WTC11 (cell line): ENCODE measurements around the gene BTBD7. TPM values are rescaled to one million over a fixed set of nuclear protein-coding genes. Genes with fewer than 3 reads are reported as not detected.
"Not testable (repeated sequence)": the region's sequence is repeated elsewhere in the genome, so short reads cannot be mapped to it uniquely, and the experiment has no call there.

ENCODE experiments used
- ATAC-seq: fragments of 200-7000 bp; cut with Tn5 transposase; 2 replicates; pipeline ENCODE4 v1.10.0; 2021; ENCODE audit warnings: mild to moderate bottlenecking, moderate library complexity
- CTCF ChIA-PET: fragments of 300-600 bp; sonication (Branson Sonifier 250); formaldehyde crosslinking; loops from one replicate; lab custom pipeline; 2021; ENCODE audit warnings: antibody characterized with exemption; lab: Charles Lee
- POLR2A ChIA-PET: fragments of 350-600 bp; sonication (Branson Sonifier 250); formaldehyde crosslinking; loops from one replicate; lab custom pipeline; 2021; ENCODE audit warnings: antibody characterized with exemption; lab: Charles Lee
- DNase-seq: peaks from one replicate; pipeline ENCODE4 v3.0.0; 2021; ENCODE audit warnings: low spot score
- H3K27ac Mint-ChIP-seq: 2 replicates; pipeline ENCODE4 v1.8.0; 2021; ENCODE audit warnings: mixed read lengths
- H3K27me3 Mint-ChIP-seq: 2 replicates; pipeline ENCODE4 v1.8.0; 2021; ENCODE audit warnings: low read depth, mild to moderate bottlenecking, moderate library complexity, mixed read lengths
- H3K36me3 Mint-ChIP-seq: 2 replicates; pipeline ENCODE4 v1.8.0; 2021; ENCODE audit warnings: mixed read lengths
- H3K4me1 Mint-ChIP-seq: 2 replicates; pipeline ENCODE4 v1.8.0; 2022; ENCODE audit warnings: mixed read lengths
- H3K4me3 Mint-ChIP-seq: 2 replicates; pipeline ENCODE4 v1.8.0; 2021; ENCODE audit warnings: mild to moderate bottlenecking, moderate library complexity, mixed read lengths
- H3K9me3 Mint-ChIP-seq: 2 replicates; pipeline ENCODE4 v1.8.0; 2021; ENCODE audit warnings: mixed read lengths
- CBFB ChIP-seq: sonication (generic); formaldehyde crosslinking; IDR thresholded peaks from 2 replicates; pipeline ENCODE4 v1.8.1; 2022; ENCODE audit warnings: mild to moderate bottlenecking, low read depth, missing genetic modification reagents
- CREM ChIP-seq: sonication (generic); formaldehyde crosslinking; IDR thresholded peaks from 2 replicates; pipeline ENCODE4 v1.8.1; 2022; ENCODE audit warnings: mild to moderate bottlenecking, missing genetic modification reagents, moderate library complexity
- E2F4 ChIP-seq: sonication (generic); formaldehyde crosslinking; IDR thresholded peaks from 2 replicates; pipeline ENCODE4 v1.8.1; 2022; ENCODE audit warnings: low read depth, mild to moderate bottlenecking, moderate library complexity, missing genetic modification reagents, borderline replicate concordance
- ELF4 ChIP-seq: sonication (generic); formaldehyde crosslinking; IDR thresholded peaks from 2 replicates; pipeline ENCODE4 v1.8.1; 2022; ENCODE audit warnings: low read depth, mild to moderate bottlenecking, moderate library complexity, missing genetic modification reagents
- ESRRA ChIP-seq: sonication (generic); formaldehyde crosslinking; IDR thresholded peaks from 2 replicates; pipeline ENCODE4 v1.8.1; 2022; ENCODE audit warnings: mild to moderate bottlenecking, missing genetic modification reagents, borderline replicate concordance
- FOXJ3 ChIP-seq: sonication (generic); formaldehyde crosslinking; IDR thresholded peaks from 2 replicates; pipeline ENCODE4 v1.9.0; 2021; ENCODE audit warnings: missing genetic modification reagents, mild to moderate bottlenecking, borderline replicate concordance
- HMGA2 ChIP-seq: fragments of 250-450 bp; sonication (Bioruptor Pico); IDR thresholded peaks from 2 replicates; pipeline ENCODE4 v1.4.0; 2021; ENCODE audit warnings: mild to moderate bottlenecking, moderate library complexity
- KAT7 ChIP-seq: sonication (generic); formaldehyde crosslinking; IDR thresholded peaks from 2 replicates; pipeline ENCODE4 v1.8.1; 2023; ENCODE audit warnings: missing genetic modification reagents, mild to moderate bottlenecking, borderline replicate concordance
- NFATC4 ChIP-seq: fragments of 250-450 bp; sonication (Bioruptor Pico); IDR thresholded peaks from 2 replicates; pipeline ENCODE4 v1.9.0; 2021; ENCODE audit warnings: mild to moderate bottlenecking
- NR2C2 ChIP-seq: sonication (generic); formaldehyde crosslinking; IDR thresholded peaks from 2 replicates; pipeline ENCODE4 v1.8.0; 2022; ENCODE audit warnings: mild to moderate bottlenecking, missing genetic modification reagents
- NR3C1 ChIP-seq: sonication (generic); formaldehyde crosslinking; conservative IDR thresholded peaks from 2 replicates; pipeline ENCODE4 v1.8.1; 2023; ENCODE audit warnings: low read depth, mild to moderate bottlenecking, missing genetic modification reagents
- PRRX2 ChIP-seq: fragments of 250-450 bp; sonication (Bioruptor Pico); IDR thresholded peaks from 2 replicates; pipeline ENCODE4 v1.8.0; 2021; ENCODE audit warnings: mild to moderate bottlenecking
- SMAD3 ChIP-seq: sonication (generic); formaldehyde crosslinking; IDR thresholded peaks from 2 replicates; pipeline ENCODE4 v1.8.0; 2022; ENCODE audit warnings: missing genetic modification reagents, mild to moderate bottlenecking, borderline replicate concordance
- SP1 ChIP-seq: sonication (generic); formaldehyde crosslinking; conservative IDR thresholded peaks from 2 replicates; pipeline ENCODE4 v1.8.1; 2022; ENCODE audit warnings: missing genetic modification reagents
- TEAD1 ChIP-seq: sonication (generic); formaldehyde crosslinking; IDR thresholded peaks from 2 replicates; pipeline ENCODE4 v1.8.0; 2022; ENCODE audit warnings: mild to moderate bottlenecking, missing genetic modification reagents
- ZNF138 ChIP-seq: sonication (generic); formaldehyde crosslinking; conservative IDR thresholded peaks from 2 replicates; pipeline ENCODE4 v1.8.1; 2022; ENCODE audit warnings: mild to moderate bottlenecking, moderate library complexity, missing genetic modification reagents
- ZNF263 ChIP-seq: sonication (generic); formaldehyde crosslinking; IDR thresholded peaks from 2 replicates; pipeline ENCODE4 v1.8.1; 2022; ENCODE audit warnings: low read depth, mild to moderate bottlenecking, moderate library complexity, missing genetic modification reagents
- ZNF281 ChIP-seq: sonication (generic); formaldehyde crosslinking; IDR thresholded peaks from 2 replicates; pipeline ENCODE4 v1.8.0; 2023; ENCODE audit warnings: mild to moderate bottlenecking, missing genetic modification reagents
- ZNF423 ChIP-seq: fragments of 250-450 bp; sonication (Bioruptor Pico); IDR thresholded peaks from 2 replicates; pipeline ENCODE4 v2.1.2; 2022; ENCODE audit warnings: mild to moderate bottlenecking, moderate library complexity
- ZNF512 ChIP-seq: sonication (generic); formaldehyde crosslinking; IDR thresholded peaks from 2 replicates; pipeline ENCODE4 v1.8.1; 2022; ENCODE audit warnings: missing genetic modification reagents, borderline replicate concordance
- total RNA-seq: library from RNA; stranded (reverse); gene quantifications from 3 replicates; pipeline ENCODE4 v1.2.3, GENCODE V29; 2021

The BTBD7 gene
- total RNA-seq, 1 experiment from 2014 or later, result 34.1 TPM

- Mint-ChIP-seq H3K27me3 (no peaks in the 10 kb centered on the region), H3K27ac (no peak overlapping the region)
- ChIA-PET CTCF (interaction anchor here (0.5 kb wide), 1 partner anchor 242 kb away, joined by 4 read pairs; no protein-coding TSS in a partner anchor), POLR2A (no interaction called here)
- TF ChIP-seq FOXJ3 (CRISPR knock-in tag) (no peak), ESRRA (CRISPR knock-in tag) (no peak)
- TF ChIP-seq, all 79 proteins: peak for 0
- DNase-seq, result no peak
- H3K9me3 Mint-ChIP-seq, result peaks cover 11% of the 10 kb centered on the region; the same call in 1 of the 2 replicates
- no peak overlapping the region for H3K4me3 Mint-ChIP-seq
- no peak for ATAC-seq
- H3K36me3 Mint-ChIP-seq, result no peaks in the 10 kb centered on the region
- no peaks in the 10 kb centered on the region for H3K4me1 Mint-ChIP-seq
These were observed 36.3 kb upstream of the BTBD7 start for GRCh38 chr14:93368996-93369712.

GRCh38 chr14:93354873-93355272 is 22.0 kb upstream of the BTBD7 start:
- ATAC-seq, DNase-seq, H3K36me3 Mint-ChIP-seq, H3K27ac Mint-ChIP-seq, H3K27me3 Mint-ChIP-seq, H3K4me1 Mint-ChIP-seq, POLR2A ChIA-PET, H3K4me3 Mint-ChIP-seq: not testable (repeated sequence)
- CTCF ChIA-PET, result interaction anchor here (0.8 kb wide), 1 partner anchor 11 kb away, joined by 3 read pairs; no protein-coding TSS in a partner anchor
- peaks cover 28% of the 10 kb centered on the region for H3K9me3 Mint-ChIP-seq

GRCh38 chr14:93348292-93348691 is 15.5 kb upstream of the BTBD7 start:
- CTCF ChIA-PET, result interaction anchor here (0.8 kb wide), 1 partner anchor 11 kb away, joined by 3 read pairs; no protein-coding TSS in a partner anchor

More at GRCh38 chr14:93348292-93348691, 15.5 kb upstream of the BTBD7 start:
- TF ChIP-seq ELF4 (CRISPR knock-in tag), result no peak
- no peak for TF ChIP-seq ZNF423
- TF ChIP-seq CBFB, result no peak
- no peak for TF ChIP-seq ZNF512 (CRISPR knock-in tag)
- no peak for TF ChIP-seq NR3C1 (CRISPR knock-in tag)
- TF ChIP-seq NR2C2 (CRISPR knock-in tag), result no peak
- TF ChIP-seq E2F4 (CRISPR knock-in tag), result no peak
- no peak for TF ChIP-seq CREM (CRISPR knock-in tag)
- TF ChIP-seq NFATC4, result no peak
- no peak for TF ChIP-seq TEAD1
- TF ChIP-seq SP1 (CRISPR knock-in tag), result no peak
- no peak for TF ChIP-seq KAT7 (CRISPR knock-in tag)
- no peak for TF ChIP-seq ZNF263
- no peak for TF ChIP-seq HMGA2 (CRISPR knock-in tag)
- TF ChIP-seq PRRX2 (CRISPR knock-in tag), result no peak
- TF ChIP-seq ZNF138, result no peak
- no peak for TF ChIP-seq ZNF281 (CRISPR knock-in tag)
- TF ChIP-seq SMAD3 (CRISPR knock-in tag), result no peak
- Mint-ChIP-seq H3K4me3 (no peak overlapping the region), H3K36me3 (peaks cover 19% of the 10 kb centered on the region), H3K4me1 (peaks cover 30% of the 10 kb centered on the region), H3K9me3 (peaks cover 23% of the 10 kb centered on the region), H3K27me3 (no peaks in the 10 kb centered on the region), H3K27ac (no peak overlapping the region)
- POLR2A ChIA-PET, result no interaction called here
- DNase-seq, result no peak
- no peak for ATAC-seq
